Tibial nerve (tissue), 4 donors: ENCODE measurements around the gene RAC2. TPM values are rescaled to one million over a fixed set of nuclear protein-coding genes. Genes with fewer than 3 reads are reported as not detected.

Experiments
- DNase-seq, 2 donors: peaks; one replicate each; pipeline ENCODE4 v3.0.0-alpha.2; 2019; ENCODE audit warnings: low spot score in 2 of 2
- H3K27ac ChIP-seq, 4 donors: fragments of 200-600 bp; sonication (generic) in 3 of 4; one replicate each; pipeline ENCODE4 v1.5.1; 2017 to 2019; ENCODE audit warnings: mild to moderate bottlenecking in 1 of 4
- H3K27me3 ChIP-seq, 2 donors: fragments of 200-600 bp; sonication (generic) in 1 of 2; one replicate each; pipeline versions ENCODE4 v1.5.1 to v1.6.0; 2017 to 2019
- H3K36me3 ChIP-seq, 3 donors: fragments of 200-600 bp; sonication (generic); one replicate each; pipeline ENCODE4 v1.5.1; 2018 to 2019
- H3K4me1 ChIP-seq, 4 donors: fragments of 200-600 bp; sonication (generic) in 3 of 4; one replicate each; pipeline ENCODE4 v1.5.1; 2017 to 2019
- H3K4me3 ChIP-seq, 4 donors: fragments of 200-600 bp; sonication (generic) in 3 of 4; one replicate each; pipeline ENCODE4 v1.5.1; 2017 to 2019; ENCODE audit warnings: mild to moderate bottlenecking in 1 of 4, moderate library complexity in 1 of 4
- H3K9me3 ChIP-seq, 4 donors: fragments of 200-600 bp; sonication (generic) in 3 of 4; one replicate each; pipeline ENCODE4 v1.5.1; 2017 to 2019
- CTCF ChIP-seq, 5 experiments: fragments of 200-600 bp in 3 of 5; fragments of 450-650 bp in 2 of 5; sonication (generic) in 3 of 5; IDR thresholded peaks; one replicate each; pipeline ENCODE4 v1.5.1; 2016 to 2019; ENCODE audit warnings: antibody characterized with exemption in 5 of 5, mild to moderate bottlenecking in 3 of 5, moderate library complexity in 2 of 5
- EP300 ChIP-seq, 2 donors: sonication (generic); formaldehyde crosslinking; IDR thresholded peaks; one replicate each; pipeline ENCODE4 v1.6.1; 2017; ENCODE audit warnings: antibody characterized with exemption in 2 of 2, mild to moderate bottlenecking in 1 of 2
- POLR2A ChIP-seq, 2 donors: fragments of 450-650 bp; IDR thresholded peaks; one replicate each; pipeline ENCODE4 v1.6.1; 2017; ENCODE audit warnings: antibody characterized with exemption in 2 of 2, mild to moderate bottlenecking in 2 of 2, moderate library complexity in 2 of 2
- WGBS, 2 donors: methylation state at CpG; one replicate each; pipeline ENCODE4 v1.1.5; 2018; 5-methylcytosine and 5-hydroxymethylcytosine counted together
- total RNA-seq, 4 donors: library from RNA; depleted of rRNA; stranded (reverse); fragments of >200 nt; gene quantifications; one replicate each; pipeline ENCODE4 v1.1.0, GENCODE V29; 2016

RAC2 gene
- total RNA-seq, 4 donors from 2014 or later: 6.3 to 18.6 (median 7.8) TPM

- Histone ChIP-seq H3K36me3 (no peaks in the 10 kb centered on the region), H3K9me3 (no peaks in the 10 kb centered on the region), H3K4me3 (no peak overlapping the region), H3K27me3 (peaks cover 0 to 32% of the 10 kb centered on the region in 2 donors), H3K4me1 (peaks cover 0 to 27% (median 5%) of the 10 kb centered on the region in 4 donors), H3K27ac (peak overlapping the region in 1 of 4 donors; percentile 82)
- 49 to 68% methylated on average over 5 to 7 of the region's 7 CpGs for WGBS, 2 donors
- TF ChIP-seq CTCF (IDR thresholded peaks at IDR 0.05) (no peak), POLR2A (IDR thresholded peaks at IDR 0.05) (no peak)
- DNase-seq: no peak
Measured at GRCh38 chr22:37229012-37229804, 14.9 kb downstream of the RAC2 start.

DNA sequence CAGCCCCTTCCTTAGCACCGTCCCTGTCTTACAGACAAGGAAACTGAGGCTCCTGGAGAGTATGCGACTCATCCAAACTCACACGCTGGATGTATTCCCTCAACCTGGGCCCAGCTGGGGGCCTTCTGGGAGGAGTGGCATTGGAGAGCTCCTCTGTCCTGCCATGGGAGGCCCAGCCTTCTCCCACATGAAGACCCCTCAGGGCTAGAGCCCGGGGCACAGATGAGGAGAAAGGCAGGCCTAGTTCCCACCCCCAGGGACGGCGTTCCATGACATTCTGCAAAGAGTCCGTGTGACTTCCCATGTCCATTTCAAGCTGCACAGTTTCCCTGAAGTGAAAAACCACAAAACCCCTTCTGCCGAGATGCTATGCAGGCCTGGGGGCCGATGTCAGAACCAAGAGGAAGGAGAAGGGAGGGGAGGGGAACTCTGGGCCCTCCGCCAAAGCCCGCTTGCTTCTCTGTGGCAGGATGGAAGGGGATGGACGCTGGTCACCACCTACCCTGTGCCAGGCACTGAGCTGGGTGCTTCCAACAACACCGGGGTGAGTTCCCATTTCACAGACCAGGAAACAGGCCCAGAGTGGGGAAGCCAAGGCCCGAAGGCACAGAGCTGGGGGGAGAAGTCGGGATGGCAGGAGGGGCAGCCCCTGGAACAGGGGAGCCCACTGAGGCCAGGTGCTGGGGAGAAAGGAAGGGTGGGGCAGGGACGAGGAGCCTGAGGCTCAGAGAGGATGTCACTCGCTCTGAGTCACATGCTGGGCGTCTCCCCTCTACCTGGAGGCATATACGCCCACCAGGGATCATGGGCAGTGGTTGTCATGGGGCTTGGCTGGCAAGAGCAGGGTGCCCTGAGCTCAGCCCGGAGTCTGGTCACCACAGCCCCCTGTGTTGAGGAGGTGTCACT is 15.7 kb downstream of the RAC2 start:
- TF ChIP-seq POLR2A (IDR thresholded peaks at IDR 0.05) (no peak), CTCF (IDR thresholded peaks at IDR 0.05) (no peak), EP300 (IDR thresholded peaks at IDR 0.05) (no peak)
- H3K4me3 ChIP-seq: no peak overlapping the region
- no peaks in the 10 kb centered on the region for H3K36me3 ChIP-seq
- H3K27ac ChIP-seq: peak overlapping the region in 1 of 4 donors; percentile 82
- H3K4me1 ChIP-seq: peaks cover 0 to 27% (median 5%) of the 10 kb centered on the region in 4 donors
- WGBS, 2 donors: 52 to 53% methylated on average over 20 of the region's 20 CpGs
- DNase-seq: no peak
- peaks cover 0 to 23% of the 10 kb centered on the region in 2 donors for H3K27me3 ChIP-seq
- H3K9me3 ChIP-seq: no peaks in the 10 kb centered on the region

DNA sequence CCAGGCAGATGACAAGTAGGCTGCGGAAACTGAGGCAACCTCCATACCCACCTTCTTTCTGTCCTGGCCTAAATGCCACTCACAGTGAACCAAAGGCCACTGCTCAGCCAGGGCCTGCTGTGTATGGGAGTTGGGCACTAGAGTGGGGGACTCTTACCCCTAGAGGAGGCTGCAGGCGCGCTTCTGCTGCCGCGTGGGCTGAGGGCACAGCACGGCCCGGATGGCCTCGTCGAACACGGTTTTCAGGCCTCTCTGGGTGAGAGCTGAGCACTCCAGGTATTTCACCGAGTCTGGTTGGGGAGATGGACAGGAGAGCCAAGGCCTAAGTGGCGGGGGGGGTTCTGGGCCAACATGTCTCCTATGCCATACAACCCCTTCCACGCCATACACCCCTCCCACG is 17.6 kb downstream of the RAC2 start:
- TF ChIP-seq POLR2A (IDR thresholded peaks at IDR 0.05): no peak
- Histone ChIP-seq H3K4me1 (peaks cover 0 to 27% (median 5%) of the 10 kb centered on the region in 4 donors), H3K27ac (no peak overlapping the region), H3K9me3 (no peaks in the 10 kb centered on the region), H3K4me3 (no peak overlapping the region), H3K36me3 (no peaks in the 10 kb centered on the region), H3K27me3 (peaks cover 0 to 17% of the 10 kb centered on the region in 2 donors)
- WGBS, 2 donors: 83 to 93% methylated on average over 13 to 14 of the region's 14 CpGs
- DNase-seq: no peak

DNA sequence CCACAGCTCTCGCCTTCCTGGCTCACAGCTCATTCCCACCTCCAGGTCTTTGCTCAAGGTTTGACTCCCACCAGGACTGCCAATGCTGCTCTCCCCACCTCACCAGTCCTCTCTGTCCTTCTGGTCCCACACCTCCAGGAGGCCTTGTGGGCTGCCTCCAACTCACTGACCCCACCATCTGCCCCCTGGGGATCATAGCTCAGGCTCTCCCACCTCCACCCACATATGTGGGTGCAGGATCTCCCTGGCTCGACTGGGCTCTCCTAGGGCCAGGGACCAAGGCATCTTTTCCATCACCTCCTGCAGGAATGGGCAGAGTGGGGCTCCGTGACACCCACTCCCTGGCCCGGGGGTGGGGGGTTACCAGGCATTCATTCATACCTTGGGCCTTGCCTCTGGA is 18.0 kb downstream of the RAC2 start:
- Histone ChIP-seq H3K4me3 (no peak overlapping the region), H3K9me3 (no peaks in the 10 kb centered on the region), H3K36me3 (no peaks in the 10 kb centered on the region), H3K27me3 (peaks cover 0 to 18% of the 10 kb centered on the region in 2 donors), H3K4me1 (peaks cover 0 to 27% (median 5%) of the 10 kb centered on the region in 4 donors), H3K27ac (no peak overlapping the region)
- 72 to 83% methylated on average over 4 of the region's 4 CpGs for WGBS, 2 donors
- no peak for TF ChIP-seq POLR2A (IDR thresholded peaks at IDR 0.05)
- no peak for TF ChIP-seq CTCF (IDR thresholded peaks at IDR 0.05)
- no peak for TF ChIP-seq EP300 (IDR thresholded peaks at IDR 0.05)
- DNase-seq: no peak

DNA sequence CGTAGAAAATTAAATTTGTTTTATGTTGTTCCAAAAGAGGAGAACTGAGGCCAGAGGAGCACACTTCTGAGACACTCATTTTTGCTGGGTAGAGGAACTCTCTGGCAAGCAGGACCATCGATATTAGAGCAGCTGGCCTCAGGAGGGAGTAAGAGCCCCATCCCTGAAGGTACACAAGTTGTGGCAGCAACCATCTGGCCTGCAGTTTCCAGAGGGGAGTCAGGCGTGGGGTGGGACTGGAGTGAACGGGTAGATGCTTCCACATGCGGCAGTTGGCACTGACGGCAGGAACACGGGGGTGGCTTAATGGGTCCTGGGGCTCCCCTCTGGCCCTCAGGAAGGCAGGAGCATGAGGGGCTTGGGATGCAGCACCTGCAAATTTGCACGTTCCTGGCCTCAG is 18.6 kb downstream of the RAC2 start:
- 57 to 65% methylated on average over 8 of the region's 8 CpGs for WGBS, 2 donors
- H3K27me3 ChIP-seq: peaks cover 0 to 12% of the 10 kb centered on the region in 2 donors

More for the DNA sequence above, 18.6 kb downstream of the RAC2 start:
- Histone ChIP-seq H3K36me3 (no peaks in the 10 kb centered on the region), H3K27ac (no peak overlapping the region), H3K4me3 (no peak overlapping the region), H3K4me1 (peaks cover 0 to 25% (median 5%) of the 10 kb centered on the region in 4 donors), H3K9me3 (no peaks in the 10 kb centered on the region)
- TF ChIP-seq CTCF (IDR thresholded peaks at IDR 0.05): no peak
- TF ChIP-seq EP300 (IDR thresholded peaks at IDR 0.05): no peak
- TF ChIP-seq POLR2A (IDR thresholded peaks at IDR 0.05): no peak
- DNase-seq: no peak
